Loucy (cell line): Measurements from ENCODE around the gene ADGRL3.

ENCODE experiments used
- H2AFZ ChIP-seq: fragments of 200-600 bp; sonication (generic); 2 replicates; pipeline ENCODE4 v1.6.0; 2016; ENCODE audit warnings: antibody characterized with exemption, mild to moderate bottlenecking, low read length, moderate library complexity
- H3F3A ChIP-seq: fragments of 200-600 bp; 2 replicates; pipeline ENCODE4 v1.6.0; 2016; ENCODE audit warnings: antibody characterized with exemption, low read depth, mild to moderate bottlenecking
- H3K27me3 ChIP-seq: fragments of 200-600 bp; sonication (generic); 2 replicates; pipeline ENCODE4 v1.6.1; 2014; ENCODE audit warnings: low read length, mild to moderate bottlenecking; ENCODE audit not compliant: insufficient read depth, poor library complexity, severe bottlenecking
- H3K36me3 ChIP-seq: fragments of 200-600 bp; sonication (generic); 2 replicates; pipeline ENCODE4 v1.6.1; 2016; ENCODE audit warnings: low read length; ENCODE audit not compliant: insufficient read depth
- H3K4me1 ChIP-seq: fragments of 200-600 bp; sonication (generic); 2 replicates; pipeline ENCODE4 v1.5.1; 2014; ENCODE audit warnings: low read length, mild to moderate bottlenecking; ENCODE audit not compliant: insufficient read depth, poor library complexity, severe bottlenecking
- H3K4me2 ChIP-seq: fragments of 200-600 bp; sonication (generic); 2 replicates; pipeline ENCODE4 v1.6.0; 2014; ENCODE audit warnings: antibody characterized with exemption, low read length, low read depth, mild to moderate bottlenecking; ENCODE audit not compliant: poor library complexity, severe bottlenecking
- H3K4me3 ChIP-seq: fragments of 200-600 bp; sonication (generic); 2 replicates; pipeline ENCODE4 v1.5.1; 2014; ENCODE audit warnings: low read length, mild to moderate bottlenecking, mixed read lengths; ENCODE audit not compliant: poor library complexity, severe bottlenecking
- H3K79me2 ChIP-seq: fragments of 200-600 bp; sonication (generic); 2 replicates; pipeline ENCODE4 v1.6.1; 2014; ENCODE audit warnings: low read length; ENCODE audit not compliant: insufficient read depth
- H3K9ac ChIP-seq: fragments of 200-600 bp; sonication (generic); 2 replicates; pipeline ENCODE4 v1.6.0; 2014; ENCODE audit warnings: mild to moderate bottlenecking, low read depth, low read length, moderate library complexity; ENCODE audit not compliant: poor library complexity, severe bottlenecking
- H3K9me2 ChIP-seq: fragments of 200-600 bp; sonication (generic); replicated peaks from 2 replicates; pipeline ENCODE4 v1.6.1; 2016; ENCODE audit warnings: low read depth, low read length, mixed read lengths
- H3K9me3 ChIP-seq: fragments of 200-600 bp; sonication (generic); 2 replicates; pipeline ENCODE4 v1.6.1; 2014; ENCODE audit warnings: mild to moderate bottlenecking, antibody characterized with exemption, low read length, low read depth; ENCODE audit not compliant: insufficient read depth
- H4K20me1 ChIP-seq: fragments of 200-600 bp; sonication (generic); 2 replicates; pipeline ENCODE4 v1.6.0; 2014; ENCODE audit warnings: antibody characterized with exemption, low read length, mild to moderate bottlenecking; ENCODE audit not compliant: insufficient read depth, poor library complexity, severe bottlenecking
- EZH2phosphoT487 ChIP-seq: fragments of 200-600 bp; IDR thresholded peaks from 2 replicates; pipeline ENCODE4 v1.6.1; 2018; ENCODE audit warnings: antibody characterized with exemption, mild to moderate bottlenecking, moderate library complexity, borderline replicate concordance
- TF ChIP-seq, protein P1 (sequence below): fragments of 200-600 bp; sonication (generic); conservative IDR thresholded peaks from 2 replicates; pipeline ENCODE4 v1.5.1; 2014; ENCODE audit warnings: mild to moderate bottlenecking, antibody characterized with exemption, low read length

ADGRL3 gene

DNA sequence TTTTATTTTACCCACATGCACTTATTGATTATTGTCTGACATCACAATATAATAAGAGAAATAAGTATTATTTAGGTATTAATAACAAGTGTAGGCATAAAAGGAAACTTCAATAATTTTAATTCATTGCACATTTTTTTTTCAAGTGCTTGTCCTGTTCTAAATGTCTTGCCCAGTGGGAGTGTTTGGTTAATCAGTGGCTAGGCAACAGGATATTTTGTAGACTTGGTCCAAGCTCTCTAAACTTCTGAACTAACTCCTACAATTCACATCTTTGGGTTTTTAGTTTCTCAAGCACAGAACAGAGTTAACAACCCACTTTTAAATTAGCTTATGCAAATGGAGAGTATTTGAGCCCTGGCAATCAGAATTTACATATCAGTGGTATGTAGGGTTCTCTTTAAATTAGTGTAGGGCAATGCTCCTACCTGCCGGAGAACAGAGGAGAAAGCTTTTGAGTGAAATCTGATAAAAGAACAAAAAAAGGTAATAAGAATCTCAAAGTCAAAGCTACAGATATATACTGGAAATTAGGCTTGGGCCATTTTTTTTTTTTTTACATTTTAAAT is 353.5 kb downstream of the ADGRL3 start:
- H3K36me3 ChIP-seq = no peaks in the 10 kb centered on the region
- TF ChIP-seq, protein P1, sequence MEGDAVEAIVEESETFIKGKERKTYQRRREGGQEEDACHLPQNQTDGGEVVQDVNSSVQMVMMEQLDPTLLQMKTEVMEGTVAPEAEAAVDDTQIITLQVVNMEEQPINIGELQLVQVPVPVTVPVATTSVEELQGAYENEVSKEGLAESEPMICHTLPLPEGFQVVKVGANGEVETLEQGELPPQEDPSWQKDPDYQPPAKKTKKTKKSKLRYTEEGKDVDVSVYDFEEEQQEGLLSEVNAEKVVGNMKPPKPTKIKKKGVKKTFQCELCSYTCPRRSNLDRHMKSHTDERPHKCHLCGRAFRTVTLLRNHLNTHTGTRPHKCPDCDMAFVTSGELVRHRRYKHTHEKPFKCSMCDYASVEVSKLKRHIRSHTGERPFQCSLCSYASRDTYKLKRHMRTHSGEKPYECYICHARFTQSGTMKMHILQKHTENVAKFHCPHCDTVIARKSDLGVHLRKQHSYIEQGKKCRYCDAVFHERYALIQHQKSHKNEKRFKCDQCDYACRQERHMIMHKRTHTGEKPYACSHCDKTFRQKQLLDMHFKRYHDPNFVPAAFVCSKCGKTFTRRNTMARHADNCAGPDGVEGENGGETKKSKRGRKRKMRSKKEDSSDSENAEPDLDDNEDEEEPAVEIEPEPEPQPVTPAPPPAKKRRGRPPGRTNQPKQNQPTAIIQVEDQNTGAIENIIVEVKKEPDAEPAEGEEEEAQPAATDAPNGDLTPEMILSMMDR = no peak
- TF ChIP-seq EZH2phosphoT487 = no peak
- no peaks in the 10 kb centered on the region for H3F3A ChIP-seq
- H3K4me1 ChIP-seq = no peaks in the 10 kb centered on the region
- no peaks in the 10 kb centered on the region for H3K9me3 ChIP-seq
- H3K9ac ChIP-seq = no peak overlapping the region
- no peak overlapping the region for H3K4me2 ChIP-seq
- no peaks in the 10 kb centered on the region for H3K79me2 ChIP-seq
- H2AFZ ChIP-seq = no peak overlapping the region
- no peak overlapping the region for H3K4me3 ChIP-seq
- H3K9me2 ChIP-seq = no peaks in the 10 kb centered on the region
- no peaks in the 10 kb centered on the region for H4K20me1 ChIP-seq
- no peaks in the 10 kb centered on the region for H3K27me3 ChIP-seq

DNA sequence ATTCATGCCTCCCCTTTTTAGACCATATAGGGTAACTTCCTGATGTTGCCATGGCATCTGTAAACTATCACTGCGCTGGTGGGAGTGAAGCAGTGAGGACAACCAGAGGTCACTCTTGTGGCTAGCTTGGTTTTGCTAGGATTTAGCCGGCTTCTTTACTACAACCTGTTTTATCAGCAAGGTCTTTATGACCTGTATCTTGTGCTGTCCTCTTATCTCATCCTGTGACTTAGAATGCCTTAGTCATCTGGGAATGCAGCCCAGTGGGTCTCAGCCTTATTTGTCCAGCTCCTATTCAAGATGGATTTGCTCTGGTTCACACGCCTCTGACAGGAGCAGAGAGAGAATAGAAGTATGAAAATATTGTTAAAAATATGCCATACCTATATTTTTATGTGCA is 355.7 kb downstream of the ADGRL3 start:
- H3K79me2 ChIP-seq = no peaks in the 10 kb centered on the region
- H3K27me3 ChIP-seq = no peaks in the 10 kb centered on the region
- no peaks in the 10 kb centered on the region for H3K4me1 ChIP-seq
- no peaks in the 10 kb centered on the region for H3F3A ChIP-seq
- no peak overlapping the region for H3K4me3 ChIP-seq
- no peaks in the 10 kb centered on the region for H3K9me2 ChIP-seq
- no peaks in the 10 kb centered on the region for H3K36me3 ChIP-seq
- no peaks in the 10 kb centered on the region for H4K20me1 ChIP-seq
- H3K9me3 ChIP-seq = no peaks in the 10 kb centered on the region
- TF ChIP-seq, protein P1 = no peak
- TF ChIP-seq EZH2phosphoT487 = no peak
- H3K9ac ChIP-seq = no peak overlapping the region
- H2AFZ ChIP-seq = no peak overlapping the region
- no peak overlapping the region for H3K4me2 ChIP-seq

DNA sequence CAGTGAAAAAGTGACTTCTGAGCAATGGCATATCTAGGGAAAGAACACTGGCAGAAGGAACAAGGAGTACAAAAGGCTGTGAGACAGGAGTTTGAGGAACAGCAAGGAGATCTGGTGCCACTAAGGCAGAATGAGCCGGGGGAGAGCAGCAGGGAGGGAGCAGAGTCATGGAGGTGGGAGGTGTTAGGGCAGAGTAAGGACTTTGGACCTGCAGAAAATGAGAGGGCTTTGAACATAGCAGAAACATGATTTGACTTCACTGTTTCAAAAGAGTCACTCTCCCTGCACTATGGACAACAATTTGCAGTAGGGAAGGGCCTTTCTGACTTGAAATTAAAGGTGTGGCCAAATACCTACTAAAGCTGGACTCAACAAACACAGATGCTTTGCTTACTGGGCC is 356.2 kb downstream of the ADGRL3 start:
- no peak overlapping the region for H2AFZ ChIP-seq
- H4K20me1 ChIP-seq = no peaks in the 10 kb centered on the region
- H3K4me3 ChIP-seq = no peak overlapping the region
- no peaks in the 10 kb centered on the region for H3K9me3 ChIP-seq
- H3F3A ChIP-seq = no peaks in the 10 kb centered on the region
- no peaks in the 10 kb centered on the region for H3K9me2 ChIP-seq
- no peaks in the 10 kb centered on the region for H3K27me3 ChIP-seq
- H3K79me2 ChIP-seq = no peaks in the 10 kb centered on the region
- H3K4me1 ChIP-seq = no peaks in the 10 kb centered on the region
- TF ChIP-seq, protein P1 = no peak
- no peak for TF ChIP-seq EZH2phosphoT487
- no peak overlapping the region for H3K9ac ChIP-seq
- no peaks in the 10 kb centered on the region for H3K36me3 ChIP-seq
- H3K4me2 ChIP-seq = no peak overlapping the region
